T-cell (primary cell): ENCODE results near the gene RXRA. TPM values are rescaled to one million over a fixed set of nuclear protein-coding genes. Genes with fewer than 3 reads are reported as not detected.

Source experiments
- ATAC-seq, 4 experiments: fragments of 200-7000 bp in 3 of 4; fragments of 150-1000 bp in 1 of 4; cut with Tn5 transposase; replicated peaks in 1 of 4; 1 replicate in 3 of 4; 2 replicates in 1 of 4; pipeline ENCODE4 v1.10.0; 2021; ENCODE audit warnings: moderate library complexity in 3 of 4, mild to moderate bottlenecking in 2 of 4, moderate number of reproducible peaks in 1 of 4
- CTCF ChIA-PET, 2 donors: fragments of 300-600 bp; sonication (Branson Sonifier 250); formaldehyde crosslinking; loops; one replicate each; lab custom pipeline; 2022; ENCODE audit warnings: antibody characterized with exemption in 2 of 2; lab: Charles Lee
- POLR2A ChIA-PET, 2 donors: fragments of 300-600 bp; sonication (Branson Sonifier 250); formaldehyde crosslinking; loops; one replicate each; lab custom pipeline; 2022; ENCODE audit warnings: antibody characterized with exemption in 2 of 2; lab: Charles Lee
- DNase-seq, 35 experiments: peaks; one replicate each; pipeline versions ENCODE4 v3.0.0 to v3.0.0-alpha.2; 2013 to 2023
- H3K27ac ChIP-seq: one replicate; pipeline ENCODE4 v1.5.1; 2013; ENCODE audit warnings: low read length
- H3K27me3 ChIP-seq, 2 experiments: replicated peaks in 1 of 2; 1 replicate in 1 of 2; 2 replicates in 1 of 2; pipeline versions ENCODE4 v1.6.1 to v1.7.0; 2013; ENCODE audit warnings: low read length in 1 of 2, mixed read lengths in 1 of 2; ENCODE audit not compliant: control insufficient read depth in 2 of 2, insufficient read depth in 2 of 2; ENCODE audit errors: extremely low read depth in 1 of 2
- H3K36me3 ChIP-seq, 2 donors: 1 replicate in 1 of 2; 2 replicates in 1 of 2; pipeline versions ENCODE4 v1.6.1 to v1.7.0; 2013; ENCODE audit warnings: low read length in 1 of 2; ENCODE audit not compliant: control insufficient read depth in 2 of 2, insufficient read depth in 1 of 2; ENCODE audit errors: extremely low read depth in 1 of 2
- H3K4me1 ChIP-seq, 2 experiments: 1 replicate in 1 of 2; 2 replicates in 1 of 2; pipeline versions ENCODE4 v1.6.1 to v1.7.0; 2013; ENCODE audit warnings: low read length in 2 of 2, mixed read lengths in 1 of 2; ENCODE audit not compliant: insufficient read depth in 2 of 2, control insufficient read depth in 1 of 2; ENCODE audit errors: extremely low read depth in 1 of 2
- H3K4me3 ChIP-seq, 2 donors: 1 replicate in 1 of 2; 2 replicates in 1 of 2; pipeline versions ENCODE4 v1.5.1 to v1.7.0; 2013; ENCODE audit warnings: mild to moderate bottlenecking in 2 of 2, low read length in 1 of 2, moderate library complexity in 1 of 2; ENCODE audit not compliant: control insufficient read depth in 1 of 2; ENCODE audit errors: extremely low read depth in 1 of 2
- H3K9me3 ChIP-seq: 2 replicates; pipeline ENCODE4 v1.7.0; 2013
- H3K27ac Mint-ChIP-seq, 2 donors: one replicate each; pipeline ENCODE4 v1.8.0; 2020 to 2021; ENCODE audit warnings: mild to moderate bottlenecking in 2 of 2, mixed read lengths in 2 of 2
- H3K27me3 Mint-ChIP-seq, 2 donors: one replicate each; pipeline ENCODE4 v1.8.0; 2021 to 2022; ENCODE audit warnings: mixed read lengths in 2 of 2
- H3K36me3 Mint-ChIP-seq: one replicate; pipeline ENCODE4 v1.8.0; 2021; ENCODE audit warnings: mixed read lengths
- H3K4me1 Mint-ChIP-seq, 3 donors: one replicate each; pipeline ENCODE4 v1.8.0; 2020 to 2022; ENCODE audit warnings: mixed read lengths in 3 of 3, mild to moderate bottlenecking in 1 of 3
- H3K4me3 Mint-ChIP-seq, 3 donors: one replicate each; pipeline ENCODE4 v1.8.0; 2020 to 2022; ENCODE audit warnings: mild to moderate bottlenecking in 3 of 3, mixed read lengths in 3 of 3, moderate library complexity in 3 of 3
- H3K9me3 Mint-ChIP-seq, 3 donors: one replicate each; pipeline ENCODE4 v1.8.0; 2020 to 2022; ENCODE audit warnings: mixed read lengths in 3 of 3
- whole genome bisulfite sequencing: methylation state at CpG from one replicate; pipeline ENCODE4 v1.1.5; 2013; ENCODE audit warnings: missing lambda C conversion rate; ENCODE audit not compliant: insufficient coverage; 5-methylcytosine and 5-hydroxymethylcytosine counted together
- total RNA-seq, 35 experiments: library from RNA in 6 of 35; stranded (reverse) in 6 of 35; fragments of 120-200 nt in 1 of 35; gene quantifications; one replicate each; pipeline versions ENCODE4 v1.2.1 to v1.2.4 and lab custom pipeline; 2013 to 2026

The RXRA gene
- total RNA-seq, 5 donors from 2014 or later (not counting 1 experiment from before 2014, with no cell fraction given), result 5.6 to 17.7 (median 14.5) TPM

DNA sequence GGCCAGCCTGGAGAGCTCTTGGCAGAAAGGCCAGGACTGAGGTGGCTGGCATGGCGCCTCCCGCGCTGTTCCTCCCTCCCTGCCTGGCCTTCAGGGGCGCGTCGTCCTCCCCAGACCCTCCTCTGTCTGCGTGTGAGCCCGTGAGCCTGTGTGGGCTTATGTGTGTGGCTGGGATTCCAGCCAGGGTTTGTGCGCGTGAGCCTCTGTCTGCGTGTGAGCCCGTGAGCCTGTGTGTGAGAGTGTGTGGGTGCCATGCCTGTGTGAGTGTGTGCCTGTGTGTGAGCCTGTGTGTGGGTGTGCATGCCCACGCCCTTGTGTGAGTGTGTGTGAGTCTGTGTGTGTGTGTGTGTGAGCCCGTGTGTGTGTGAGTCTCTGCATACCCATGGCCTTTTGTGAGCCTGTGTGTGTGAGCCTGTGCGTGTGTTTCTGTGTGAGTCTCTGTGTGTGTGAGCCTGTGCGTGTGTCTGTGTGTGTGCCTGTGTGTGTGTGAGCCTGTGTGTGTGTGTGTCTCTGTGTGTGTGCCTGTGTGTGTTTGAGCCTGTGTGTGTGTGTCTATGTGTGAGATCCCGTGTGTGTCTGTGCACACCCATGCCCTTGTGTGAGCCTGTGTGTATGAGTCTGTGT, 13.0 kb downstream of the RXRA start:
- Histone ChIP-seq H3K27me3 (peaks cover 0 to 6% of the 10 kb centered on the region in 2 experiments), H3K4me1 (peaks cover 2 to 23% of the 10 kb centered on the region in 2 experiments), H3K9me3 (no peaks in the 10 kb centered on the region), H3K36me3 (peaks cover 0 to 3% of the 10 kb centered on the region in 2 donors), H3K4me3 (no peak overlapping the region), H3K27ac (no peak overlapping the region)
- peaks cover 15 to 28% (median 22%) of the 10 kb centered on the region in 3 donors for H3K4me1 Mint-ChIP-seq
- no peaks in the 10 kb centered on the region for H3K36me3 Mint-ChIP-seq
- POLR2A ChIA-PET, result no interaction called here
- no peak overlapping the region for H3K27ac Mint-ChIP-seq
- 79% methylated on average over 12 of the region's 17 CpGs for WGBS
- no peaks in the 10 kb centered on the region for H3K9me3 Mint-ChIP-seq
- no peak for ATAC-seq
- CTCF ChIA-PET, result no interaction called here
- H3K27me3 Mint-ChIP-seq, result no peaks in the 10 kb centered on the region
- H3K4me3 Mint-ChIP-seq, result no peak overlapping the region
- no peak for DNase-seq

GRCh38 chr9:134340475-134341160, 14.4 kb downstream of the RXRA start:
- Histone ChIP-seq H3K27ac (no peak overlapping the region), H3K27me3 (peaks cover 0 to 6% of the 10 kb centered on the region in 2 experiments), H3K4me1 (peaks cover 2 to 34% of the 10 kb centered on the region in 2 experiments), H3K9me3 (no peaks in the 10 kb centered on the region), H3K36me3 (peaks cover 0 to 3% of the 10 kb centered on the region in 2 donors), H3K4me3 (no peak overlapping the region)
- ATAC-seq, result no peak
- no peak overlapping the region for H3K27ac Mint-ChIP-seq
- H3K4me1 Mint-ChIP-seq, result peaks cover 19 to 35% (median 26%) of the 10 kb centered on the region in 3 donors
- no peaks in the 10 kb centered on the region for H3K27me3 Mint-ChIP-seq
- POLR2A ChIA-PET, result no interaction called here
- H3K4me3 Mint-ChIP-seq, result no peak overlapping the region
- no peaks in the 10 kb centered on the region for H3K36me3 Mint-ChIP-seq
- no peak for DNase-seq
- WGBS, result 88% methylated on average over 26 of the region's 28 CpGs
- H3K9me3 Mint-ChIP-seq, result no peaks in the 10 kb centered on the region
- CTCF ChIA-PET, result interaction anchor here in 1 of 2 donors (1.1 kb wide), 1 partner anchor 102 kb away, joined by 3 read pairs; no protein-coding TSS in a partner anchor

- POLR2A ChIA-PET, result no interaction called here
- CTCF ChIA-PET, result interaction anchor here in 1 of 2 donors (1.1 kb wide), 1 partner anchor 102 kb away, joined by 3 read pairs; no protein-coding TSS in a partner anchor
- H3K36me3 Mint-ChIP-seq, result no peaks in the 10 kb centered on the region
- H3K27me3 ChIP-seq, result peaks cover 0 to 9% of the 10 kb centered on the region in 2 experiments
- no peak overlapping the region for H3K4me3 Mint-ChIP-seq
- no peaks in the 10 kb centered on the region for H3K9me3 Mint-ChIP-seq
- 90% methylated on average over 4 of the region's 9 CpGs for WGBS
- H3K27ac ChIP-seq, result no peak overlapping the region
- no peaks in the 10 kb centered on the region for H3K27me3 Mint-ChIP-seq
- H3K36me3 ChIP-seq, result peaks cover 0 to 3% of the 10 kb centered on the region in 2 donors
- ATAC-seq, result no peak
- no peak overlapping the region for H3K4me3 ChIP-seq
- no peaks in the 10 kb centered on the region for H3K9me3 ChIP-seq
- no peak for DNase-seq
- peaks cover 19 to 35% (median 26%) of the 10 kb centered on the region in 3 donors for H3K4me1 Mint-ChIP-seq
- H3K4me1 ChIP-seq, result peaks cover 2 to 34% of the 10 kb centered on the region in 2 experiments
- H3K27ac Mint-ChIP-seq, result no peak overlapping the region
Observed at GRCh38 chr9:134341306-134341705, 15.1 kb downstream of the RXRA start.

DNA sequence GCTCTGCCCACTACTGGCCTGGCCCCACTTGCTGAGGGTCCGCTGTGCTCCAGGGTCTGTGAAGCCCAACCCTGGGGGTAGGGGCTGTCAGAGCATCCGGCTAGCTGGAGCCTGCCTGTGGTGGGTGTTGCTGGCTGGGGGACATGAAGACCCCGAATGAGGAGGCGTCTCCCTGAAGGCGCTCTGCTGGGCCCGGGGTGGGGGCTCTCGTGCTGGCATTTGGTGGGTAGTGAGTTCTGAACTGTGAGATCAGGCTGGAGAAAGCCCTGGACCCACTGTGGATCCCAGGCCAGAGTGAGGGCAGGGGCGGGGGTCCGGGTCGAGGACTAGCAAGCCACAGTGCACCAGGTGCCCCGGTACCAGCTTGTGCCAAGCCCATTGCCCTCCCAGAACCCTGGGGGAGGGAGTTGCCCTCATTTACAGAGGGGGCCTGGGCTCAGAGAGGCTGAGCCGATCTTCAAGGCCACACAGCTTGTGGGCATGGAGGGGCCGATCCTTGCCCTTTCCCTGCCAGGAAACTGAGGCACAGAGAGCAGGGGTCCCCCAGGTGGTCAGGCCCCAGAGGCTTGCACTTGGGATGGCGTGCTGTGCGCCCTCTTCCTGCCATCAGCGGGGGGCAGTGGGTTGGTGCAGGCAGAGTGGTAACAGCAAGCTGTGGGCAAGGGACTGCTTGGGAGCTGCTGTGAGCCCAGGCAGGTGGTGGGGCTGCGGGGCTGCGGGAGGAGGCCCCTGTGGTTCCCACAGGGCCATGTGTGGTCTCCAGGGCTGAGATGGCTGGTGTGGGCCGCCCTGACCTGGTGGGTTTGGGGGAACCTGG, 15.9 kb downstream of the RXRA start:
- WGBS, result 76% methylated on average over 19 of the region's 19 CpGs
- ATAC-seq, result no peak
- H3K4me3 Mint-ChIP-seq, result no peak overlapping the region

DNA sequence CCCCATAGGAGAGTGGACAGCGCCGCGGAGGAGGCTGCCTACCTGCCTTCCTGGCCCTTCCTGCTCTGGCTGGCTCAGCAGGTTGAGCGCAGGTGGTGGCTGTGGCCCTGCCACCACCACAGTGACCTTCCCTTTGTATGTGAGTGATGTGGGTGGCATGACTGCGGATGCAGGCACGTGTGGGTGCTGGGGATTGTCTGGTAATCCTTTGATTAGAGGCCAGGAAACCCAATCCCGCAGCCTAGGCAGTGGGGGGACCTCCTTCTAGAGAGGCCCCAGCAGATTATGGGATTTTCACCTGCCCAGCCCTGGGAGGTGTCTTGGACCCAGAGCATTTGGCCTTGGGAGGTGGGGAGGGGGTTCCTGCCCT, 16.5 kb downstream of the RXRA start:
- H3K27me3 Mint-ChIP-seq, result no peaks in the 10 kb centered on the region
- DNase-seq, result no peak
- no peak overlapping the region for H3K27ac Mint-ChIP-seq
- no peak for ATAC-seq
- H3K27ac ChIP-seq, result no peak overlapping the region
- H3K36me3 ChIP-seq, result peaks cover 0 to 3% of the 10 kb centered on the region in 2 donors
- H3K27me3 ChIP-seq, result peaks cover 0 to 9% of the 10 kb centered on the region in 2 experiments
- ChIA-PET CTCF (no interaction called here), POLR2A (no interaction called here)
- peaks cover 2 to 34% of the 10 kb centered on the region in 2 experiments for H3K4me1 ChIP-seq
- H3K9me3 ChIP-seq, result no peaks in the 10 kb centered on the region
- no peaks in the 10 kb centered on the region for H3K9me3 Mint-ChIP-seq
- no peak overlapping the region for H3K4me3 Mint-ChIP-seq
- peaks cover 17 to 29% (median 20%) of the 10 kb centered on the region in 3 donors for H3K4me1 Mint-ChIP-seq
- H3K4me3 ChIP-seq, result no peak overlapping the region
- no peaks in the 10 kb centered on the region for H3K36me3 Mint-ChIP-seq
- 66% methylated on average over 4 of the region's 7 CpGs for WGBS

More for the DNA sequence above, 15.9 kb downstream of the RXRA start:
- Mint-ChIP-seq H3K4me1 (peaks cover 19 to 35% (median 26%) of the 10 kb centered on the region in 3 donors), H3K36me3 (no peaks in the 10 kb centered on the region), H3K9me3 (no peaks in the 10 kb centered on the region), H3K27me3 (no peaks in the 10 kb centered on the region), H3K27ac (no peak overlapping the region)
- Histone ChIP-seq H3K36me3 (peaks cover 0 to 3% of the 10 kb centered on the region in 2 donors), H3K4me1 (peaks cover 2 to 34% of the 10 kb centered on the region in 2 experiments), H3K4me3 (no peak overlapping the region), H3K9me3 (no peaks in the 10 kb centered on the region), H3K27ac (no peak overlapping the region), H3K27me3 (peaks cover 0 to 9% of the 10 kb centered on the region in 2 experiments)
- ChIA-PET POLR2A (no interaction called here), CTCF (interaction anchor here in 1 of 2 donors (1.1 kb wide), 1 partner anchor 101 kb away, joined by 3 read pairs; no protein-coding TSS in a partner anchor)
- no peak for DNase-seq

DNA sequence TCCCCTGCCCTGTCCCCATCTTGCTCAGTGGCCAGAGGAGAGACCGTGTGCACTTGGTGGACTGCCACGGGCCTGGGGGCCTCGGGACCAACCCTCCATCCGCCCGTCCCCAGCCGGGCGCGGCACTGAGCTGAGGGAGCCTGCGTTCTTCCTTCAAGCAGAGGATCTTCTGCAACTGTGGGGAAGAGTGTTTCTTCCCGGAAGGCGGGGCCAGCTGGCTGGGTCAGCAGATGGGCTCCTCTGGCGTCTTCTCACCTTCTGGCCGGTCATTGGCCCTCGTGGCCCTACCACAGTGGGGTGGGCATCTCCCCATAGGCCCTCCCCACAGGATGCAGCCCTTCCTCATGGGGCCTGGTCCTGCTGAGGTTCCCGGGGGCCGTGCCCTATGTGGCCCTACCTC, 17.4 kb downstream of the RXRA start:
- Histone ChIP-seq H3K36me3 (peaks cover 0 to 3% of the 10 kb centered on the region in 2 donors), H3K27me3 (peaks cover 0 to 9% of the 10 kb centered on the region in 2 experiments), H3K4me3 (no peak overlapping the region), H3K4me1 (peaks cover 2 to 34% of the 10 kb centered on the region in 2 experiments), H3K27ac (no peak overlapping the region), H3K9me3 (no peaks in the 10 kb centered on the region)
- ChIA-PET CTCF (no interaction called here), POLR2A (no interaction called here)
- no peak overlapping the region for H3K4me3 Mint-ChIP-seq
- ATAC-seq, result no peak
- no peak overlapping the region for H3K27ac Mint-ChIP-seq
- no peaks in the 10 kb centered on the region for H3K36me3 Mint-ChIP-seq
- 55% methylated on average over 6 of the region's 16 CpGs for WGBS
- H3K27me3 Mint-ChIP-seq, result no peaks in the 10 kb centered on the region
- DNase-seq, result no peak
- peaks cover 17 to 28% (median 20%) of the 10 kb centered on the region in 3 donors for H3K4me1 Mint-ChIP-seq
- H3K9me3 Mint-ChIP-seq, result no peaks in the 10 kb centered on the region
